Stomach (tissue), 9 donors: Measurements from ENCODE around the gene ZBED4. TPM values are rescaled to one million over a fixed set of nuclear protein-coding genes. Genes with fewer than 3 reads are reported as not detected.

Experiments
- DNase-seq, 2 donors: peaks; one replicate each; pipeline versions ENCODE4 v3.0.0 to v3.0.0-alpha.2; 2013 to 2019
- H3K27ac ChIP-seq, 5 donors: fragments of 200-600 bp in 4 of 5; sonication (generic) in 4 of 5; one replicate each; pipeline ENCODE4 v1.5.1; 2013 to 2019; ENCODE audit warnings: mild to moderate bottlenecking in 1 of 5, moderate library complexity in 1 of 5
- H3K27me3 ChIP-seq, 3 donors: fragments of 200-600 bp; sonication (generic); one replicate each; pipeline ENCODE4 v1.5.1; 2017 to 2019; ENCODE audit warnings: mixed run types in 1 of 3
- H3K36me3 ChIP-seq, 4 donors: fragments of 200-600 bp; sonication (generic); 1 replicate in 3 of 4; 2 replicates in 1 of 4; pipeline ENCODE4 v1.5.1; 2016 to 2019
- H3K4me1 ChIP-seq, 4 donors: fragments of 200-600 bp; sonication (generic); one replicate each; pipeline ENCODE4 v1.5.1; 2016 to 2019
- H3K4me3 ChIP-seq, 4 donors: fragments of 200-600 bp; sonication (generic) in 3 of 4; one replicate each; pipeline ENCODE4 v1.5.1; 2016 to 2019; ENCODE audit warnings: mild to moderate bottlenecking in 1 of 4
- H3K9me3 ChIP-seq, 4 donors: fragments of 200-600 bp; sonication (generic); one replicate each; pipeline ENCODE4 v1.5.1; 2016 to 2019
- CTCF ChIP-seq, 7 experiments: fragments of 450-650 bp in 4 of 7; fragments of 200-600 bp in 3 of 7; sonication (generic) in 3 of 7; IDR thresholded peaks; one replicate each; pipeline ENCODE4 v1.5.1; 2016 to 2019; ENCODE audit warnings: antibody characterized with exemption in 7 of 7, control low read depth in 2 of 7, mild to moderate bottlenecking in 1 of 7
- EP300 ChIP-seq: sonication (generic); formaldehyde crosslinking; IDR thresholded peaks from one replicate; pipeline ENCODE4 v1.6.1; 2017; ENCODE audit warnings: antibody characterized with exemption
- POLR2A ChIP-seq, 4 donors: fragments of 450-650 bp; IDR thresholded peaks; one replicate each; pipeline ENCODE4 v1.6.1; 2016; ENCODE audit warnings: antibody characterized with exemption in 4 of 4, control low read depth in 2 of 4, mild to moderate bottlenecking in 1 of 4, moderate library complexity in 1 of 4
- POLR2AphosphoS5 ChIP-seq, 3 donors: sonication (generic); formaldehyde crosslinking; IDR thresholded peaks; one replicate each; pipeline ENCODE4 v1.6.1; 2016; ENCODE audit warnings: antibody characterized with exemption in 3 of 3
- WGBS, 5 donors: extraction: QIAGEN DNeasy Blood & Tissue Kit in 3 of 5; methylation state at CpG; one replicate each; pipeline versions ENCODE4 v1.1.5 to v1.1.7; 2013 to 2018; 5-methylcytosine and 5-hydroxymethylcytosine counted together
- intact Hi-C: fragments of 100-400 bp; cut with DNase I; formaldehyde crosslinking; loops from one replicate; pipeline ENCODE4 v1.15.1; 2023; ENCODE audit warnings: low total_unique reads
- polyA plus RNA-seq, 3 donors: library from polyadenylated mRNA; stranded (reverse); fragments of 200-250 nt; gene quantifications; one replicate each; pipeline ENCODE4 v1.2.3, GENCODE V29; 2013
- total RNA-seq, 5 donors: library from RNA; depleted of rRNA; stranded (reverse); fragments of >200 nt; gene quantifications; one replicate each; pipeline versions ENCODE4 v1.1.0 to v1.2.3, GENCODE V29; 2014 to 2016
- donor health status: healthy with polysubstance abuse.
- donor health status: Bipolar disorder and iron deficiency.
- donor health status: healthy.

Gene ZBED4
- total and polyA plus RNA-seq, 8 donors: 2.2 to 31.7 (median 12.2) TPM

- Histone ChIP-seq H3K27me3 (no peaks in the 10 kb centered on the region), H3K4me3 (peak overlapping the region in 1 of 4 donors; percentile 90), H3K4me1 (peaks cover 23 to 78% (median 61%) of the 10 kb centered on the region in 4 donors), H3K36me3 (peaks cover 53 to 68% (median 57%) of the 10 kb centered on the region in 4 donors), H3K9me3 (no peaks in the 10 kb centered on the region), H3K27ac (no peak overlapping the region)
- no peak for TF ChIP-seq CTCF (IDR thresholded peaks at IDR 0.05)
- intact Hi-C loops: no loop called here
- no peak for DNase-seq
- 93 to 95% (median 94%) methylated on average over 49 to 53 of the region's 53 CpGs for WGBS, 5 donors
Measured at GRCh38 chr22:49823289-49824045, 30.2 kb upstream of the ZBED4 start.

GRCh38 chr22:49824185-49824925, 29.3 kb upstream of the ZBED4 start:
- intact Hi-C loops: no loop called here
- Histone ChIP-seq H3K36me3 (peaks cover 46 to 59% (median 48%) of the 10 kb centered on the region in 4 donors), H3K9me3 (no peaks in the 10 kb centered on the region), H3K27ac (peak overlapping the region in 1 of 5 donors; percentile 24), H3K4me3 (peak overlapping the region in 1 of 4 donors; percentile 90), H3K4me1 (peaks cover 23 to 80% (median 61%) of the 10 kb centered on the region in 4 donors), H3K27me3 (no peaks in the 10 kb centered on the region)
- TF ChIP-seq CTCF (IDR thresholded peaks at IDR 0.05) (no peak), EP300 (no peak), POLR2A (IDR thresholded peaks at IDR 0.05) (no peak), POLR2AphosphoS5 (IDR thresholded peaks at IDR 0.05) (no peak)
- WGBS, 5 donors: 81 to 89% (median 87%) methylated on average over 11 to 16 of the region's 16 CpGs
- DNase-seq: no peak

DNA sequence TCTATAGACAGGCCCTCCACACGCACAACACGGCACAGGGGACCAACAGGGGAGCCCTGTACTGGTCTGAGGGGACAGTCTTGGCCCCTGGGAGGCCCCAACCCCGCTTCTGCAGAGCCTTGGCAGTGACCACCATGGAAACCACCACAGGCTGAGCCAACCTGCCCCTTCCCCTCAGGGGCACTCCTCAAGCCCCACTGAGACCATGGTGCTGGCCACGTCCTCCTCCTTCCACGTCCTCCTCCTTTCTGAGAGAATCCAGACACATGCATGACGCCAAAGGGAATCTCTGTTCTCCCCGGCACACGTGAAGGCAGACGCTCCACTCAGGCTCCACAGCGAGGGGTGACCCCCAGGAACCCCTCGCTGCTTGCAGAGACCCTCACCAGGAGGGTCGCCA, 28.7 kb upstream of the ZBED4 start:
- H3K27ac ChIP-seq: peak overlapping the region in 1 of 5 donors; percentile 24

More for the DNA sequence above, 28.7 kb upstream of the ZBED4 start:
- H3K27me3 ChIP-seq: no peaks in the 10 kb centered on the region
- no peak for TF ChIP-seq POLR2AphosphoS5 (IDR thresholded peaks at IDR 0.05)
- TF ChIP-seq EP300: no peak
- TF ChIP-seq POLR2A (IDR thresholded peaks at IDR 0.05): no peak
- TF ChIP-seq CTCF (IDR thresholded peaks at IDR 0.05): no peak
- WGBS, 5 donors: 87 to 90% (median 88%) methylated on average over 10 to 12 of the region's 12 CpGs
- intact Hi-C loops: no loop called here
- peaks cover 23 to 74% (median 58%) of the 10 kb centered on the region in 4 donors for H3K4me1 ChIP-seq
- peaks cover 41 to 53% (median 43%) of the 10 kb centered on the region in 4 donors for H3K36me3 ChIP-seq
- no peaks in the 10 kb centered on the region for H3K9me3 ChIP-seq
- H3K4me3 ChIP-seq: peak overlapping the region in 2 of 4 donors; percentile 62 to 90
- no peak for DNase-seq
